ENCODE measurements around the gene FAM81B. TPM values are rescaled to one million over a fixed set of nuclear protein-coding genes. Genes with fewer than 3 reads are reported as not detected.
"Not testable (repeated sequence)": the region's sequence is repeated elsewhere in the genome, so short reads cannot be mapped to it uniquely, and the experiment has no call there.

The FAM81B gene, protein sequence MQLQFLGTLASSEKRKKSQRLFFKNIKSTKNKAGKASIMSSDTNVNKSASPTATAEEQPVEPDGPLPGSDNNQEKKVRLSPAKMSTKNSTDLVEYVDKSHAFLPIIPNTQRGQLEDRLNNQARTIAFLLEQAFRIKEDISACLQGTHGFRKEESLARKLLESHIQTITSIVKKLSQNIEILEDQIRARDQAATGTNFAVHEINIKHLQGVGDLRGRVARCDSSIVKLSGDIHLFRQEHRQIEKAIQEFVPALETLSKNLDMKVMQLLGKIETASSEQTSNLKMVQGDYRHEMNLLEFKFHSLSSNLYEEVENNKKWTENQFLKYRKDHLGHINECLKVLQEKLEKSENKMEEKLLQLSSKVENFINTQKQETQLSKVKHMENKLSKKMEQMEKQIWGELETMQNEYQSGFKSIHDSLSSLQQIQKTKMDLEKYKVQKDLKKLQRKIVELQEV
- polyA plus RNA-seq (2012; ENCODE audit: missing spikeins): not detected

DNA sequence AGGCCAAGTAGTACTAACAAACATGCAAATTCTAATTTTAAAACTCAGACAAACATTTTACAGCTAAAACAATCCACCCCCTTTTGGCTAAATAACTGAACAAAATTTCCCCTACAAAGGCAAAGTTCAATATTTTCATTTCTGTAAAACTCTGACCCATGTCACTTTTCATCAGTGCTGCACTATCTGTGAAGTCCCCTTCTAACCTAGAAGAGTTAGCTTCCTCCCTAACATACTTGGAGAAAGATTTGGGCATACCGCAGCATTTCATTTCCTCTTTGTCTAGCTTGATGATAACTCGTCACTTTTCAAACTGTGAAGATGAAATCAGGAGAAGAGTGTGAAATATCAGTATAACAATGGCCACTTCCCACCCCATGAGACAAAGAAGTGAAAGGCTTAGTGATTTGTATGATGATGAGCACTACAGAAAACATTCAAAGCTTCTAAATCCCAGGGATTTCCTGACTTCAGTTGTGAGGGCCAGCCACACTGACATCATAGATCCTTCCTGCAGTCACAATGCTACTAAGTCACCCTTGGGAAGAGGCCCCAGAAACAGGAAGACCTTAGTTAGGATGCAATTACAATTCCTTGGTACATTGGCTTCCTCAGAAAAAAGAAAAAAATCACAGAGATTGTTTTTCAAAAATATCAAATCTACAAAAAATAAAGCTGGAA, at the start of gene FAM81B:
Gene FAM81B (plus strand): TSS at position 555 of the 681 bp plus-strand sequence. CDS start 24 bp downstream, at position 579.
- DNase-seq (ENCODE audit: insufficient read length) (no peak), FAIRE-seq (no peak)
- TF ChIP-seq POLR2A (IDR thresholded peaks at IDR 0.05; ENCODE audit: low read depth, low read length): no peak
- no peak for TF ChIP-seq TAF1 (IDR thresholded peaks at IDR 0.05; ENCODE audit: borderline replicate concordance, low read depth, low read length)
- TF ChIP-seq POLR2AphosphoS5 (IDR thresholded peaks at IDR 0.05; ENCODE audit: low read depth, low read length): no peak

DNA sequence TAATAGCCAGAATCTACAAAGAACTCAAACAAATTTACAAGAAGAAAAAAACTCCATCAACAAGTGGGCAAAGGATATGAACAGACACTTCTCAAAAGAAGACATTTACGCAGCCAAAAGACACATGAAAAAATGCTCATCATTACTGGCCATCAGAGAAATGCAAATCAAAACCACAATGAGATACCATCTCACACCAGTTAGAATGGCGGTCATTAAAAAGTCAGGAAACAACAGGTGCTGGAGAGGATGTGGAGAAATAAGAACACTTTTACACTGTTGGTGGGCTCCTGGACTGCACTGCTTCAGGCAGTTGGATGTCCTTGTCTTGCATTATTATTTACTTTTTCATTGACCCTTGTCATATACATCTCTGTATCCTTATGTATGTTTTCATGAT, 49.7 kb upstream of the FAM81B start:
- not testable (repeated sequence) for DNase-seq (ENCODE audit: insufficient read length); FAIRE-seq

DNA sequence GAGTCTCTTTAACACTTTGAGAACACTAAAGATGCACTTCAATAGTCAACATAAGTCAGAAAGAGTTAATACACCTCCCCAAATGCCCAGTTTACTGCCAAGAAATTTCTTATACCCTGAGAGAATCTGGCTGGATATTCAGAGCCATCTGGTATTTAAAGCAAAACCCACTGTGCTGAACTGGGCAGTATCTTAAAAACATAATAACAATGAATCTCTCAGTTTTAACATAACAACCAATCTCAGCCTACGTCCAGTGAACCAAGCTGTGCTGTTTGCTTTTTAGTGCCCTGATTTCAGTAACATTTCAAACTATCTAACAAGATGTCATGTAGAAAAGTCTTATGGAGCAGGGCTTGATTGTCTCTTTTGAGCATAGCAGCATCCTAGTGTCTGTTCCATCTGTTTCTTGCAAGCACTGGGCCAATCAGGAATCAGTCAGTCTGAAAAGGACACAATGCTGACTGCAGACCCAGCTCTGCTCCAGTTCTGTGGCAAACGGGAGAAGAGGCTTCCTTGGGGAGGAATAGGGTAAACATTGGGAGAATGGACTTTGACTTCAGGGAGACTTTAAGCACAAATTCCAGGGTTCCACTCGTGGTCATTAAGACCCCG, 43.6 kb upstream of the FAM81B start:
- TF ChIP-seq TAF1 (IDR thresholded peaks at IDR 0.05; ENCODE audit: borderline replicate concordance, low read depth, low read length) (no peak), POLR2AphosphoS5 (IDR thresholded peaks at IDR 0.05; ENCODE audit: low read depth, low read length) (no peak), POLR2A (IDR thresholded peaks at IDR 0.05; ENCODE audit: low read depth, low read length) (no peak)
- no peak for FAIRE-seq
- no peak for DNase-seq (ENCODE audit: insufficient read length)

DNA sequence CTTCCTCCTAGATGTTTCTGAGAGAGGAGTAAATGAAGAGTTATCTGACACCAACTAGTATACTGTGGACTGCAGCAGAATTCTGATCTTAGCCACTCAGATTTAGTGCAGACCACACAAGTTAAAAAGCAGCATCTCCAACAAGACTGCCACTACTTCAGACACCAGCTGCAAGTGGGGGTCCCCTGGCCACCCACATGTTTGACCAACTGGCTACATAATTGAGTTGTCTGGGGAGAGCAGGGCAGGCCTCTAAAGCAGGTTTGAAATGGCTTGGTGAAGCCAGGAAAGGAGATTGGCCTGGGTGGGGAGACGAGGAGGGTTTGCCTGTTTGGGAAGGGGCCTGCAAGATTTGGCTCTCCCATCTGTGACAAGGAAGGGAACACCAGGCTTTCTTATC, 40.5 kb upstream of the FAM81B start:
- DNase-seq (ENCODE audit: insufficient read length): no peak
- FAIRE-seq: no peak
- TF ChIP-seq TAF1 (IDR thresholded peaks at IDR 0.05; ENCODE audit: borderline replicate concordance, low read depth, low read length) (no peak), POLR2A (IDR thresholded peaks at IDR 0.05; ENCODE audit: low read depth, low read length) (no peak), POLR2AphosphoS5 (IDR thresholded peaks at IDR 0.05; ENCODE audit: low read depth, low read length) (no peak)

DNA sequence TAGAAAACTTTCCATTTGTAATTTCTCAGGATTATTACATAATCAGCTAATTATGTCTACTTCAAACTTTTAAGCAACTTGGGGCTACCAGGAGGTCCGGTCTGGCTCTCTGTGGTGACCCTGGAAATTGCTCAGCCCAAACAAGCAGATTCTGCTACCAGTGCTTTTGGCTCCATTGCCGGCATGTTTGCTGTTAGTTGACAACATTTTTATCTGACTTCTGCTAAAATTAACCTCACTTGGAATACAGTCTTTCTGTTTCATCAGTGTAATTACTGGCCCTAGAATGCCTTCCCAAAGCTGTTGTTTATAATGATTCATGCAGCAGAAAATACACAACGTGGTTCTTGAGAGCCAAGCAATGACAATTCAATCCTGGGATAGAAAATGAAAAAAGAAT, 38.5 kb upstream of the FAM81B start:
- FAIRE-seq: no peak
- TF ChIP-seq POLR2A (IDR thresholded peaks at IDR 0.05; ENCODE audit: low read depth, low read length) (no peak), POLR2AphosphoS5 (IDR thresholded peaks at IDR 0.05; ENCODE audit: low read depth, low read length) (no peak), TAF1 (IDR thresholded peaks at IDR 0.05; ENCODE audit: borderline replicate concordance, low read depth, low read length) (no peak)
- DNase-seq (ENCODE audit: insufficient read length): no peak

DNA sequence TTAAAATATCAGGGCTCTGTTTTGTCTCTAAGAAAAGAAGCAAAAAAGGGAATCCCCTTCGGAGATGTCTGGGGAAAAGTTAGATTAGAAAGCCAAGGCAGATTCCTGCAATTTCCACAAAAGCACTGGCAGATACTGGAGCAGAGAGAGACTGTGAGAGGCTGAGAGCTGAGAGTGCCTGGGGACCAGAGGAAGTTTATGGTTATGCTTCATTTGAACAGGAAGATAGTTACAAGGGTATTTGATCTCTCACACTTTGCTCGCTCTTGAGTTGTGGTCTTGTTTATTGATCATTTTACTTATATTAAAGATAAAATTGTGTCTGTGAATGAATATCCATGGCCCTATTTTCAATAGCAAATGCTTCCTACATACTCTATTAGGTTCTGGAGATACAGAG, 32.8 kb upstream of the FAM81B start:
- FAIRE-seq (no peak), DNase-seq (ENCODE audit: insufficient read length) (no peak)
- TF ChIP-seq POLR2AphosphoS5 (IDR thresholded peaks at IDR 0.05; ENCODE audit: low read depth, low read length) (no peak), TAF1 (IDR thresholded peaks at IDR 0.05; ENCODE audit: borderline replicate concordance, low read depth, low read length) (no peak), POLR2A (IDR thresholded peaks at IDR 0.05; ENCODE audit: low read depth, low read length) (no peak)

DNA sequence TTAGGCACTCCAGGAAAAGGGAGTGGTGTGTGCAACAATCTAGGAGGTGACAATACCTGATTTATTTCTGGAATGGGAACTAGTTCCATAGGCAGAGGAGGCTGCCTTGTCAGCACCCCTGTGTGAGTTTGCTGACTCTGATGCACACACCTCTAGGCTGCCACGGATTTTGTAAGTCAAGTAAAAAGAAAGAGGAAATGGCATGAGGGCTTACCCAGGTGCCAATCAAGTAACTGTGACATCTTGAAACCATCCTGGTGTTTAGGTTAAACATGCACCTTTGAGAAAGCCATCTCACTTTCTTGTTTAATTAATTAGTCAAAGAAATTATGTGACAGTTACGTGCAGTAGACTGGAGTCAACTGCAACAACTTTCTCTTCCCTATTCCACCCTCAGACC, 32.3 kb upstream of the FAM81B start:
- FAIRE-seq: no peak
- DNase-seq (ENCODE audit: insufficient read length): no peak
- TF ChIP-seq POLR2AphosphoS5 (IDR thresholded peaks at IDR 0.05; ENCODE audit: low read depth, low read length) (no peak), TAF1 (IDR thresholded peaks at IDR 0.05; ENCODE audit: borderline replicate concordance, low read depth, low read length) (no peak), POLR2A (IDR thresholded peaks at IDR 0.05; ENCODE audit: low read depth, low read length) (no peak)

DNA sequence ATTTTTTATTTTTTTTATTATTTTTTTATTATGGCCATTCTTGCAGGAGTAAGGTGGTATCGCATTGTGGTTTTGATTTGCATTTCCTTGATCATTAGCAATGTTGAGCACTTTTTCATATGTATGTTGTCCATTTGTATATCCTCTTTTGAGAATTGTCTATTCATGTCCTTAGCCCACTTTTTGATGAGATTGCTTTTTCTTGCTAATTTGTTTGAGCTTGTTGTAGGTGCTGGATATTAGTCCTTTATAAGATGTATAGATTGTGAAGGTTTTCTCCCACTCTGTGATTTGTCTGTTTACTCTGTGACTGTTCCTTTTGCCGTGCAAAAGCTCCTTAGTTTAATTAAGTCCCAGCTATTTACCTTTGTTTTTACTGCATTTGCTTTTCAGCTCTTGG, 30.5 kb upstream of the FAM81B start:
- not testable (repeated sequence) for FAIRE-seq; DNase-seq (ENCODE audit: insufficient read length)

DNA sequence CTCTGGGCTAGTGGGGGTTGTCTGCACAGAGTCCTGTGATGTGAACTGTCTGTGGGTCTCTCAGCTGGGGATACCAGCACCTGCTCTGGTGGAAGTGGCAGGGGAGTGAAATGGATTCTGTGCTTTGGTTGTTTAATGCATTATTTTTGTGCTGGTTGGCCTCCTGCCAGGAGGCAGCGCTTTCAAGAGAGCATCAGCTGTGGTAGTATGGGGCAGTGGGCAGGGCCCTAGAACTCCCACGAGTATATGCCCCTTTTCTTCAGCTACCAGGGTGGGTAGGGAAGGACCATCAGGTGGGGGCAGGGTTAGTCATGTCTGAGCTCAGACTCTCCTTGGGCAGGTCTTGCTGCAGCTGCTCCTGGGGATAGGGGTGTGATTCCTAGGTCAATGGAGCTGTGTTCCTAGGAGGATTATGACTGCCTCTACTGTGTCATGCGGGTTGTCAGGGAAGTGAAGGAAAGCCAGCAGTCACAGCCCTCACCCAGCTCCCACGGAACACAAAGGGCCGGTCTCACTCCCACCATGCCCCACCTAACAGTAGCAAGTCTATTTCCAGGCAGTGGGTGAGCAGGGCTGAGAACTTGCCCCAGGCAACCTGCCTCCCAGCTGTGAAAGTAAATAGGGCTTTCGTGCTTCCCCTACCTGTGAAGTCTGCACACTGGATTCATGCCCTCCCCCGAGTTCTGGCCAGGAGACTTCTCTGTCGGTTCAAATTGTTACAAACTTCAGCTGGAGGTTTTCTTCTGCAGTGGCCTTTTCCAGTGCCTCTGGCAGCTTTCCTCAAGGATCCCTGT, 25.7 kb upstream of the FAM81B start:
- no peak for DNase-seq (ENCODE audit: insufficient read length)
- TF ChIP-seq TAF1 (IDR thresholded peaks at IDR 0.05; ENCODE audit: borderline replicate concordance, low read depth, low read length) (no peak), POLR2AphosphoS5 (IDR thresholded peaks at IDR 0.05; ENCODE audit: low read depth, low read length) (no peak), POLR2A (IDR thresholded peaks at IDR 0.05; ENCODE audit: low read depth, low read length) (no peak)
- FAIRE-seq: no peak

DNA sequence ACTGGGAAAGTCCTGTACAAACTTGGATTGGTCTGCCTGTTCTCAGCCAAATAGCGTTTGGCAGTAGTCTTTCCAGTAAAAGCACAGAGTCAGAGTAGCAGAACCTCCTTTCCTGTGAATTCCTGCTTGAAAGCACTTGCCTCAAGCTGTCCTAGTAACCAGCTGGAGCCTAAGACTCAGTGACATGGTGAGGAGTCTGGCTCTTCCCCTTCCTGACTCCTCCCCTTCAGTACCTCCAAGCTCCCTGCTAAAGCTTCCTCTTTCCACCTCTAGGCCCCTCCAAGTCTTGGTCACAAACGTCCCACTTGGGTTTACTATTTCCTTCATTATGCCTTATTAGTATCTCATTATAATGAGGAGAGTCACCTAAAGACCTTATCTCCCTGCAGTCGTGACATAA, 21.4 kb upstream of the FAM81B start:
- DNase-seq (ENCODE audit: insufficient read length) (no peak), FAIRE-seq (no peak)

DNA sequence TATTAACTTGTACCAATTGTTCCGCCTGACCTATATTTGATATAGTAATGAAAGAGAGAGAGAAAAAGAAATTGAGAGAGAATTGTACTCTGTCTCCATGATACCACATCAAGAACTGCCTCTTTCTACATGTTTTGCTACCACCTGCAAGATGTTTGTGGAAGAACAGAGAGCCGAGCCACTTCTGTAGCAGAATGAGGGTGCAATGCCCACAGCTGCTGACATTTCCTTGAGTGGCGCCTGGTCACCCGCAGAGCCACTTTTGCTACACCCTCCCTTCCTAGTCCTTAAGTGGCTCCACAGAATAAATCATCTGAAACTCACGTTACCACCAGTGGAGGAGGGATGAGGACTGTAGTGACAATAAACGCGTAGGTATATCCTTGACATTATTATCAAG, 17.1 kb upstream of the FAM81B start:
- no peak for DNase-seq (ENCODE audit: insufficient read length)
- FAIRE-seq: no peak
- TF ChIP-seq POLR2AphosphoS5 (IDR thresholded peaks at IDR 0.05; ENCODE audit: low read depth, low read length) (no peak), TAF1 (IDR thresholded peaks at IDR 0.05; ENCODE audit: borderline replicate concordance, low read depth, low read length) (no peak), POLR2A (IDR thresholded peaks at IDR 0.05; ENCODE audit: low read depth, low read length) (no peak)

More for the DNA sequence above, 21.4 kb upstream of the FAM81B start:
- TF ChIP-seq TAF1 (IDR thresholded peaks at IDR 0.05; ENCODE audit: borderline replicate concordance, low read depth, low read length): no peak
- no peak for TF ChIP-seq POLR2A (IDR thresholded peaks at IDR 0.05; ENCODE audit: low read depth, low read length)
- TF ChIP-seq POLR2AphosphoS5 (IDR thresholded peaks at IDR 0.05; ENCODE audit: low read depth, low read length): no peak
